Spleen (tissue), 7 donors: ENCODE measurements around the gene OBSCN.

Source experiments
- POLR2AphosphoS5 ChIP-seq, 3 donors: sonication (generic); formaldehyde crosslinking; IDR thresholded peaks; one replicate each; pipeline ENCODE4 v1.5.1; 2017; ENCODE audit warnings: antibody characterized with exemption in 3 of 3
- TF ChIP-seq, protein P1 (sequence below), 11 experiments: fragments of 200-600 bp in 7 of 11; fragments of 450-650 bp in 4 of 11; sonication (generic) in 4 of 11; IDR thresholded peaks in 8 of 11; conservative IDR thresholded peaks in 3 of 11; 1 replicate in 7 of 11; 2 replicates in 4 of 11; pipeline versions ENCODE4 v1.4.0 to v1.8.0; 2016 to 2021; ENCODE audit warnings: antibody characterized with exemption in 11 of 11, inconsistent platforms in 4 of 11, mild to moderate bottlenecking in 1 of 11
- donor health status: DM: no; HTN: no; CAD: no; lungs with moderate emphysema.
- donor health status: DM: no; HTN: no; CAD: no.
- donor health status: DM: no; HTN: no; CAD: no.

DNA sequence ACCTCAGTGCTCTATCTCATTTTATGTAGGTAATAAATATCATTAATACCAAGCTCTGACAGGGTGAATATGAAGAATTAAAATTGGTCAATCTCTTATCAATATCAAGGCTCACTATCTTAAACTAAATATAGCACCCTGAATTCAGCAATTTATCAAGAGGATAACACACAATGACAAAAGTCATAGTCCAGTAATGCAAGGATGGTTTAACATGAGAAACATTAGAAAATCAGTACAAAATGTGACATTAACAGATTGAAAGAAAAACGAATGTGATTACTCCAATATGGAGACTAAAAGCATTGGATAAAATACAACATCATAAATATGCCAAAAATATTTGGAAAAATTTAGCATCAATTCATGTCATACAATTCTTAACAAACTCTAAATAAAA is 53.9 kb downstream of the OBSCN start:
- no peak for TF ChIP-seq POLR2AphosphoS5 (IDR thresholded peaks at IDR 0.05)
- TF ChIP-seq, protein P1, sequence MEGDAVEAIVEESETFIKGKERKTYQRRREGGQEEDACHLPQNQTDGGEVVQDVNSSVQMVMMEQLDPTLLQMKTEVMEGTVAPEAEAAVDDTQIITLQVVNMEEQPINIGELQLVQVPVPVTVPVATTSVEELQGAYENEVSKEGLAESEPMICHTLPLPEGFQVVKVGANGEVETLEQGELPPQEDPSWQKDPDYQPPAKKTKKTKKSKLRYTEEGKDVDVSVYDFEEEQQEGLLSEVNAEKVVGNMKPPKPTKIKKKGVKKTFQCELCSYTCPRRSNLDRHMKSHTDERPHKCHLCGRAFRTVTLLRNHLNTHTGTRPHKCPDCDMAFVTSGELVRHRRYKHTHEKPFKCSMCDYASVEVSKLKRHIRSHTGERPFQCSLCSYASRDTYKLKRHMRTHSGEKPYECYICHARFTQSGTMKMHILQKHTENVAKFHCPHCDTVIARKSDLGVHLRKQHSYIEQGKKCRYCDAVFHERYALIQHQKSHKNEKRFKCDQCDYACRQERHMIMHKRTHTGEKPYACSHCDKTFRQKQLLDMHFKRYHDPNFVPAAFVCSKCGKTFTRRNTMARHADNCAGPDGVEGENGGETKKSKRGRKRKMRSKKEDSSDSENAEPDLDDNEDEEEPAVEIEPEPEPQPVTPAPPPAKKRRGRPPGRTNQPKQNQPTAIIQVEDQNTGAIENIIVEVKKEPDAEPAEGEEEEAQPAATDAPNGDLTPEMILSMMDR (IDR thresholded peaks at IDR 0.05 in 8 of 11, conservative IDR thresholded peaks at IDR 0.05 in 3 of 11) = no peak
